ENCODE data around the gene ICOS. TPM values are rescaled to one million over a fixed set of nuclear protein-coding genes. Genes with fewer than 3 reads are reported as not detected.

ICOS gene
- total RNA-seq, 1 experiment from 2014 or later: not detected

DNA sequence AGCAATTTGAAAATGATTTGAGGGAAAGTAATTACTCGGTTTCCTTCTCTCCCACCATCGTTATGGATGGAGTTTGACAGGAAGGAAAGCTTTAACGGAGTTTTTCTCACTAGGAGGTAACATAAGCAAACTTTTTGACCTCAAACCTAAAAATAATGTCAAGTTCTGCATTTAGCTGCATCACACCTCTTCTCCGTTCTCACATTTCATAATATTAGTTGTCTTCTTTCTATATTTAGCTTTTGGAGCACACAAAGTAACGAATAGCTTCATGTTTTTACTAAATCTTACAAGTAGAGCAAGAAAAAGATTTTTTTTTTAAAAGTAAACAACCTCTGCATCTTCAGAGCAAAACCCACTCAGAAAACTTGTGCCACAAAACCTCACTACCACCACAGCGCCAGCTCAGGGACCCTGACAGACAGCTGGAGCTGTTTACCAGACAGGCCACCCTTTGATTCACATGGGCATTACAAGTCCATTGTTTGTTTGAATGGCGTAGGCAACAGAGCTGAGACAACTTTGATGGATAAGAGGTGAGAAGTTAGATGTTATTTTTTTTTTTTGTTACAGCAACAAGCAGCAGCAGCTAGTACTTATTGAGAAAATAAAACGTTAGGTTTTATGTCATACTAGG, 21.9 kb upstream of the ICOS start:
- H3K9me3 ChIP-seq (ENCODE audit: low read length): no peaks in the 10 kb centered on the region
- H3K4me2 ChIP-seq (ENCODE audit: low read length): no peak overlapping the region
- H3F3A ChIP-seq (ENCODE audit: low read length, unreplicated experiment): no peaks in the 10 kb centered on the region
- intact Hi-C loops (cut with micrococcal nuclease): no loop called here
- no peak overlapping the region for H3K4me3 ChIP-seq (ENCODE audit: low read length)
- POLR2A ChIA-PET (ENCODE audit: unreplicated experiment): no interaction called here
- no peaks in the 10 kb centered on the region for H3K9me2 ChIP-seq (replicated peaks; ENCODE audit: low read length)
- no peak overlapping the region for H3K9ac ChIP-seq (ENCODE audit: low read length)
- H3K27me3 ChIP-seq (ENCODE audit: low read length): peaks cover 42% of the 10 kb centered on the region
- H2AFZ ChIP-seq (ENCODE audit: low read length): no peak overlapping the region
- peaks cover 4% of the 10 kb centered on the region; the same call in 1 of the 2 replicates for H3K4me1 ChIP-seq (ENCODE audit: insufficient read depth, low read length)
- CTCF ChIA-PET: no interaction called here
- no peaks in the 10 kb centered on the region for H3K36me3 ChIP-seq (ENCODE audit: low read depth, low read length)
- BruUV-seq (replicated peaks): no TSS peak
- TF ChIP-seq EZH2phosphoT487 (IDR thresholded peaks at IDR 0.05; ENCODE audit: borderline replicate concordance, low read length): no peak
- TF ChIP-seq EZH2 (IDR thresholded peaks at IDR 0.05; ENCODE audit: low read length, unreplicated experiment): no peak
- TF ChIP-seq, protein P1, sequence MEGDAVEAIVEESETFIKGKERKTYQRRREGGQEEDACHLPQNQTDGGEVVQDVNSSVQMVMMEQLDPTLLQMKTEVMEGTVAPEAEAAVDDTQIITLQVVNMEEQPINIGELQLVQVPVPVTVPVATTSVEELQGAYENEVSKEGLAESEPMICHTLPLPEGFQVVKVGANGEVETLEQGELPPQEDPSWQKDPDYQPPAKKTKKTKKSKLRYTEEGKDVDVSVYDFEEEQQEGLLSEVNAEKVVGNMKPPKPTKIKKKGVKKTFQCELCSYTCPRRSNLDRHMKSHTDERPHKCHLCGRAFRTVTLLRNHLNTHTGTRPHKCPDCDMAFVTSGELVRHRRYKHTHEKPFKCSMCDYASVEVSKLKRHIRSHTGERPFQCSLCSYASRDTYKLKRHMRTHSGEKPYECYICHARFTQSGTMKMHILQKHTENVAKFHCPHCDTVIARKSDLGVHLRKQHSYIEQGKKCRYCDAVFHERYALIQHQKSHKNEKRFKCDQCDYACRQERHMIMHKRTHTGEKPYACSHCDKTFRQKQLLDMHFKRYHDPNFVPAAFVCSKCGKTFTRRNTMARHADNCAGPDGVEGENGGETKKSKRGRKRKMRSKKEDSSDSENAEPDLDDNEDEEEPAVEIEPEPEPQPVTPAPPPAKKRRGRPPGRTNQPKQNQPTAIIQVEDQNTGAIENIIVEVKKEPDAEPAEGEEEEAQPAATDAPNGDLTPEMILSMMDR (conservative IDR thresholded peaks at IDR 0.05; ENCODE audit: low read depth, low read length): no peak
- no peaks in the 10 kb centered on the region for H3K79me2 ChIP-seq (ENCODE audit: low read length)
- DNase-seq (no peak), ATAC-seq (no peak)
- H4K20me1 ChIP-seq (ENCODE audit: low read length): no peaks in the 10 kb centered on the region
- H3K27ac ChIP-seq (ENCODE audit: low read length): no peak overlapping the region

GRCh38 chr2:203915256-203915655, 21.3 kb upstream of the ICOS start:
- Histone ChIP-seq H3K9ac (ENCODE audit: low read length) (no peak overlapping the region), H3F3A (ENCODE audit: low read length, unreplicated experiment) (no peaks in the 10 kb centered on the region), H3K79me2 (ENCODE audit: low read length) (no peaks in the 10 kb centered on the region), H3K9me2 (replicated peaks; ENCODE audit: low read length) (no peaks in the 10 kb centered on the region), H3K27ac (ENCODE audit: low read length) (no peak overlapping the region), H3K27me3 (ENCODE audit: low read length) (peaks cover 42% of the 10 kb centered on the region), H3K4me3 (ENCODE audit: low read length) (no peak overlapping the region), H2AFZ (ENCODE audit: low read length) (no peak overlapping the region), H3K4me2 (ENCODE audit: low read length) (no peak overlapping the region), H3K9me3 (ENCODE audit: low read length) (no peaks in the 10 kb centered on the region), H3K36me3 (ENCODE audit: low read depth, low read length) (no peaks in the 10 kb centered on the region), H3K4me1 (ENCODE audit: insufficient read depth, low read length) (no peaks in the 10 kb centered on the region), H4K20me1 (ENCODE audit: low read length) (no peaks in the 10 kb centered on the region)
- BruUV-seq (replicated peaks): no TSS peak
- ATAC-seq (no peak), DNase-seq (no peak)
- intact Hi-C loops (cut with micrococcal nuclease): no loop called here
- ChIA-PET CTCF (no interaction called here), POLR2A (ENCODE audit: unreplicated experiment) (no interaction called here)
- TF ChIP-seq EZH2 (IDR thresholded peaks at IDR 0.05; ENCODE audit: low read length, unreplicated experiment) (no peak), EZH2phosphoT487 (IDR thresholded peaks at IDR 0.05; ENCODE audit: borderline replicate concordance, low read length) (no peak)
- TF ChIP-seq, protein P1 (conservative IDR thresholded peaks at IDR 0.05; ENCODE audit: low read depth, low read length): no peak

GRCh38 chr2:203916756-203917155, 19.8 kb upstream of the ICOS start:
- Histone ChIP-seq H3K9me3 (ENCODE audit: low read length) (no peaks in the 10 kb centered on the region), H3K36me3 (ENCODE audit: low read depth, low read length) (no peaks in the 10 kb centered on the region), H3K9me2 (replicated peaks; ENCODE audit: low read length) (no peaks in the 10 kb centered on the region), H3K27me3 (ENCODE audit: low read length) (peaks cover 52% of the 10 kb centered on the region), H3K79me2 (ENCODE audit: low read length) (no peaks in the 10 kb centered on the region), H3K9ac (ENCODE audit: low read length) (no peak overlapping the region), H4K20me1 (ENCODE audit: low read length) (no peaks in the 10 kb centered on the region), H3K4me3 (ENCODE audit: low read length) (no peak overlapping the region), H3F3A (ENCODE audit: low read length, unreplicated experiment) (no peaks in the 10 kb centered on the region), H3K4me1 (ENCODE audit: insufficient read depth, low read length) (no peaks in the 10 kb centered on the region), H3K27ac (ENCODE audit: low read length) (no peak overlapping the region), H2AFZ (ENCODE audit: low read length) (no peak overlapping the region), H3K4me2 (ENCODE audit: low read length) (no peak overlapping the region)
- intact Hi-C loops (cut with micrococcal nuclease): no loop called here
- ATAC-seq (no peak), DNase-seq (no peak)
- ChIA-PET CTCF (no interaction called here), POLR2A (ENCODE audit: unreplicated experiment) (no interaction called here)
- TF ChIP-seq EZH2phosphoT487 (IDR thresholded peaks at IDR 0.05; ENCODE audit: borderline replicate concordance, low read length) (no peak), EZH2 (IDR thresholded peaks at IDR 0.05; ENCODE audit: low read length, unreplicated experiment) (no peak)
- TF ChIP-seq, protein P1 (conservative IDR thresholded peaks at IDR 0.05; ENCODE audit: low read depth, low read length): no peak
- BruUV-seq (replicated peaks): no TSS peak

Measured in PC-3 (cell line).